Measurements from ENCODE around the gene SMLR1.

- TF ChIP-seq CTCF (IDR thresholded peaks at IDR 0.05 in 2 of 3, conservative IDR thresholded peaks at IDR 0.05 in 1 of 3; ENCODE audit: control insufficient read depth in 2 of 3, extremely low read depth in 1 of 3, insufficient read depth in 1 of 3, low read depth in 3 of 3, low read length in 3 of 3) (no peak), SMC3 (IDR thresholded peaks at IDR 0.05; ENCODE audit: borderline replicate concordance, low read length) (no peak), POLR2AphosphoS2 (IDR thresholded peaks at IDR 0.05; ENCODE audit: low read depth, low read length) (no peak), ETV6 (conservative IDR thresholded peaks at IDR 0.05 in 1 of 2, IDR thresholded peaks at IDR 0.05 in 1 of 2; ENCODE audit: borderline replicate concordance in 1 of 2, low read depth in 1 of 2) (no peak), TCF7 (IDR thresholded peaks at IDR 0.05; ENCODE audit: borderline replicate concordance) (no peak), CREM (IDR thresholded peaks at IDR 0.05; ENCODE audit: low read depth) (no peak), SP1 (IDR thresholded peaks at IDR 0.05; ENCODE audit: low read depth, low read length) (no peak), EGR1 (IDR thresholded peaks at IDR 0.05; ENCODE audit: borderline replicate concordance in 1 of 2, low read depth in 2 of 2, low read length in 2 of 2) (no peak), ATF2 (IDR thresholded peaks at IDR 0.05; ENCODE audit: low read length) (no peak), ZBTB40 (IDR thresholded peaks at IDR 0.05; ENCODE audit: borderline replicate concordance) (no peak)
These were observed 14.0 kb downstream of the SMLR1 start for GRCh38 chr6:130841128-130841728.

Measured in GM12878 (cell line).